Measurements from ENCODE around the gene INPP5A.

- TF ChIP-seq CTCF (IDR thresholded peaks at IDR 0.05) (no peak), EZH2 (IDR thresholded peaks at IDR 0.05; ENCODE audit: borderline replicate concordance, insufficient read depth, low read depth, low read length, poor library complexity, severe bottlenecking) (no peak)
Measured at GRCh38 chr10:132631338-132631735, 93.8 kb downstream of the INPP5A start.
